Measurements from ENCODE around the gene SHISAL1. TPM values are rescaled to one million over a fixed set of nuclear protein-coding genes. Genes with fewer than 3 reads are reported as not detected.
A peak's percentile ranks its signal among the peaks of the same experiment; 100 is the strongest.

SHISAL1 gene
- total RNA-seq, 1 donor from 2014 or later = 3.2 TPM

DNA sequence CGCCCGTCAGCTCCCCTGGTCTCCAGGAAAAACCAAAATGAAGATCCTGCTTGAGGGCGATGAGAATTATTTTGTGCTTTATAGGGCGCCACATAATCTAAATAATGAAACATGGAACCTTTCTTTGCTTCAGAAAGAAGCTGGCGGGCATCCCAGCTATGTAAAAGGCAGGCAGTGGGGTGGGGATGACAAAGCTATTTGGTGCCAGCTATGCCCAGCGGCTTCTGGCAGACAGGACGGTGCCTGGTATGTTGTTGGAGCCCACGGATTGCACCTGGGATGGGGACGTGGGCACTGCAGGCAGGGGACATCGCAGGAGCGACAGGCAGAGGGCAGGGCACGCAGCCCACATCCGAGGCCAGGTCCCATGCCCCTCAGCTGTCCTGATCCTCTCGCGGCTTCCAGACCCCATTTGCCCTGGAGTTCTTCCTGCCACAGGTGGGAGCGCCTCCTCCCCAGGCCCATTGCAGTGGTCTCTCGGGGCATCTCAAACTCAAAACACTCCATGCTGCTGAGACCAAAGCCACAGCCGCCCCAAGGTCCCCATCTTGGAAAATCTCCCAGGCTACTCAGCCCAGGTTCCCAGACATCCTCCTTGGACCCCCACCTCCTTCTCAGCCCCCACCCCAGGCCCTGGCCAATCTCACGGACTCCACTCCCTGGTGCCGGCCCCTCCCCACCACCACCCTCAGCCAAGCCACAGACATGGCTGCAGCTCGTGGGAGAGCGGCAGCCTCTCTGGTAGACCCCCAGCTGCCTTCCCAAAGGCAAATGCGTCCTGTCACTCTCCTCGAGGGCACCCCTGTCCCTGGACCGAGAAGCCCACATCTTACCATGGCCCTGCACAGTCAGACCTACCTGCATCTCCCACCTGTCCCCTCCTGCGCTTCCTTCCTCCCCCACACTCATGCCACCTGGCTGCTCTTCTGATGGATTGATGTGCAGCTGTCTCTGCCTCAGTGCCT lies 45.7 kb downstream of the SHISAL1 start:
- peaks cover 5% of the 10 kb centered on the region for H3K9me3 Mint-ChIP-seq (ENCODE audit: unreplicated experiment)
- H3K27ac Mint-ChIP-seq (ENCODE audit: unreplicated experiment) = no peak overlapping the region

DNA sequence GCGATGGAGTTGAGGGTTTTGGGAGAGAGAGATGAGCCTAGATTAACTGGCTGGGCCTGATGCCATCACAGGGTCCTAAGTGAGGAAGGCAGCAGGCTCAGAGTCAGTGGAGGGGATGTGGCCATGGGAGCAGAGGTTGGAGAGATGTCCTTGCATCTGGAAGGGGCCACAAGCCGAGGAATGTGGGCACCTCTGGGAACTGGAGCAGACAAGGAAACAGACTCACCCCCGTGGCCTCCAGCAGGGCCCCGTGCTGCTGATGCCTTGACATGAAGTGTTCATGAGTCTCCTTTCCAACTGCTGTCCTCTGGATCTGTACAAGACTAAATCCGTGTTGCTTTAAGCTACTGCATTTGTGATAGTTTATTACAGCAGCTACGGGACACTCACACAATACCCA lies 49.2 kb downstream of the SHISAL1 start:
- Mint-ChIP-seq H3K4me1 (ENCODE audit: low read depth, unreplicated experiment) (peaks cover 3% of the 10 kb centered on the region), H3K27me3 (ENCODE audit: unreplicated experiment) (peaks cover 4% of the 10 kb centered on the region), H3K27ac (ENCODE audit: unreplicated experiment) (peak overlapping the region; percentile 5), H3K36me3 (ENCODE audit: unreplicated experiment) (peaks cover 8% of the 10 kb centered on the region), H3K4me3 (ENCODE audit: unreplicated experiment) (no peak overlapping the region), H3K9me3 (ENCODE audit: unreplicated experiment) (peaks cover 9% of the 10 kb centered on the region)
- DNase-seq = no peak
- TF ChIP-seq, protein P1, sequence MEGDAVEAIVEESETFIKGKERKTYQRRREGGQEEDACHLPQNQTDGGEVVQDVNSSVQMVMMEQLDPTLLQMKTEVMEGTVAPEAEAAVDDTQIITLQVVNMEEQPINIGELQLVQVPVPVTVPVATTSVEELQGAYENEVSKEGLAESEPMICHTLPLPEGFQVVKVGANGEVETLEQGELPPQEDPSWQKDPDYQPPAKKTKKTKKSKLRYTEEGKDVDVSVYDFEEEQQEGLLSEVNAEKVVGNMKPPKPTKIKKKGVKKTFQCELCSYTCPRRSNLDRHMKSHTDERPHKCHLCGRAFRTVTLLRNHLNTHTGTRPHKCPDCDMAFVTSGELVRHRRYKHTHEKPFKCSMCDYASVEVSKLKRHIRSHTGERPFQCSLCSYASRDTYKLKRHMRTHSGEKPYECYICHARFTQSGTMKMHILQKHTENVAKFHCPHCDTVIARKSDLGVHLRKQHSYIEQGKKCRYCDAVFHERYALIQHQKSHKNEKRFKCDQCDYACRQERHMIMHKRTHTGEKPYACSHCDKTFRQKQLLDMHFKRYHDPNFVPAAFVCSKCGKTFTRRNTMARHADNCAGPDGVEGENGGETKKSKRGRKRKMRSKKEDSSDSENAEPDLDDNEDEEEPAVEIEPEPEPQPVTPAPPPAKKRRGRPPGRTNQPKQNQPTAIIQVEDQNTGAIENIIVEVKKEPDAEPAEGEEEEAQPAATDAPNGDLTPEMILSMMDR (IDR thresholded peaks at IDR 0.05; ENCODE audit: partially characterized antibody, unreplicated experiment) = no peak

More for the DNA sequence above, 45.7 kb downstream of the SHISAL1 start:
- no peak for DNase-seq
- Mint-ChIP-seq H3K36me3 (ENCODE audit: unreplicated experiment) (peaks cover 8% of the 10 kb centered on the region), H3K27me3 (ENCODE audit: unreplicated experiment) (peaks cover 7% of the 10 kb centered on the region), H3K4me1 (ENCODE audit: low read depth, unreplicated experiment) (peaks cover 5% of the 10 kb centered on the region), H3K4me3 (ENCODE audit: unreplicated experiment) (no peak overlapping the region)
- TF ChIP-seq, protein P1 (IDR thresholded peaks at IDR 0.05; ENCODE audit: partially characterized antibody, unreplicated experiment) = no peak

DNA sequence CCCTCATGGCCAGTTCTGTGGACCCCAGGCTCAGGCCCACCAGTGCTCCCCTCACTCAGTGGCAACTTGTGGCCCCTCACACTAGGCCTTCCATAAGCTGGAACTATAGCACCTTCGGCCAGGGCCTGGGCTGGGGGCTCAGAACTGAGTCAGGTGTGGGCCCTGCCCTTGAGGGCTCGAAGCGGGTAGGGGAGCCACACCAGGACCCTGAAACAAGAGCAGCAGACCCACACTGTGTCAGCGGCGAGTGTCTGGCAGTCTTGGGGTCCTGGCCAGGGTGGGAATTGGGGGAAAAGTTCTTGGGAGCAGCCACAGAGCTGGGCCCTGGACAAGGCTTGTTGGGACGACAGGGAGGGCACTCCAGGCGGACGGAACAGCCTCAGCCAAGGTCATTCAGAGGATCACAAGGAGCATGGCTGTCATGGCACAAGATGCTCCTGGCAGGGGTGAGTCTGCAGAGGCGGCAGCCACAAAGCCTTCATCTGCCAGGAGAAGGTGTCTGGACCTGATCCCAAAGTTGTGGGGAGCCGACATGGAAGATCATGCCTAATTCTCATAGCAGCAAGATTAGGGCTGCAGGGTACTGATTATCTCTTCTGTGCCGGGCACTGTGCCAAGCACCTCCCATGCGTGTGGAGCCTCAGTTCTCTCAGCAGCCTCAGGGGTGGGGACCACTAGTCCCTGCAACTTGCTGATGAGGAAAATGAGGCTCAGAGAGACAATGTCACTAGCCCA lies 50.7 kb downstream of the SHISAL1 start:
- Mint-ChIP-seq H3K27ac (ENCODE audit: unreplicated experiment) (no peak overlapping the region), H3K27me3 (ENCODE audit: unreplicated experiment) (peaks cover 4% of the 10 kb centered on the region), H3K4me1 (ENCODE audit: low read depth, unreplicated experiment) (no peaks in the 10 kb centered on the region), H3K36me3 (ENCODE audit: unreplicated experiment) (peaks cover 8% of the 10 kb centered on the region), H3K4me3 (ENCODE audit: unreplicated experiment) (no peak overlapping the region), H3K9me3 (ENCODE audit: unreplicated experiment) (peaks cover 9% of the 10 kb centered on the region)
- DNase-seq = no peak
- TF ChIP-seq, protein P1 (IDR thresholded peaks at IDR 0.05; ENCODE audit: partially characterized antibody, unreplicated experiment) = no peak

DNA sequence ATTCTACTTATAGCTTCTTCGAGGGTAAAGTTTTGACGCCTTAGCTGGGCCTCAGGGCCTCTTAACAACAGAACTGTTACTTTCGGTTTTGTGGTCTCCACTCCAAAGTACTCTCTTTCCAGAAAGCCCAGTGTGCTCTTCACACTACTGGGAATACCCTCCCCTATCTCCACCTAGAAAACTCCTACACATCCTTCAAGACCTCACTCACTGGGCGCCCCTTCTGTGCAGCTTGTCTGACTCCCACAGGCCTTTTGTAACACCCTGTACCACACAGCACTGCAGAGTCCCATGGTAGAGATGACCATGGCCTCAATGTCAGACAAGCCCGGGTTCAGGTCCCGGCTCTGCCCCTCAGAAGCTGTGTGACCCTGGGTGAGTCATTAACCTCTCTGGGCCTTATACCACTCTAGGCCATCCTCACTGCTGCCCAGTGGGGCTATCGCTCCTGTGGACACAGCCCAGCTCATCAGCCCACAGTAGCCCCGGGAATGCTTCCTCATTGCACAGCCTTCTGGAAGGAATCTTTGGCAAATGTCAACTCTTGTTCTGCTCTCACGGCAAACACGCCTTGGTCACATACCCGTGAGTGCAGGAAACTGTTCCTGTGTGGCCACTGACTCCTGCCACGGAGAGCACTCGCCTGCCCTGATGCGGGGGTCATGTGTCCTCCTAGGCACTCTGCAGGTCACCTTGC lies 51.4 kb downstream of the SHISAL1 start:
- Mint-ChIP-seq H3K27me3 (ENCODE audit: unreplicated experiment) (peaks cover 4% of the 10 kb centered on the region), H3K4me1 (ENCODE audit: low read depth, unreplicated experiment) (no peaks in the 10 kb centered on the region), H3K4me3 (ENCODE audit: unreplicated experiment) (no peak overlapping the region), H3K9me3 (ENCODE audit: unreplicated experiment) (peaks cover 8% of the 10 kb centered on the region), H3K27ac (ENCODE audit: unreplicated experiment) (no peak overlapping the region), H3K36me3 (ENCODE audit: unreplicated experiment) (peaks cover 8% of the 10 kb centered on the region)
- TF ChIP-seq, protein P1 (IDR thresholded peaks at IDR 0.05; ENCODE audit: partially characterized antibody, unreplicated experiment) = no peak
- no peak for DNase-seq

Data from glutamatergic neuron (in vitro differentiated cells).